NOMO-1 (cell line): ENCODE results near the gene ARHGAP30.
"Not testable (repeated sequence)": the region's sequence is repeated elsewhere in the genome, so short reads cannot be mapped to it uniquely, and the experiment has no call there.

ENCODE experiments used
- DNase-seq, 2 experiments: peaks; one replicate each; lab custom pipeline; 2025; ENCODE audit not compliant: unreplicated experiment in 2 of 2; lab: John Stamatoyannopoulos, UW

Gene ARHGAP30

DNA sequence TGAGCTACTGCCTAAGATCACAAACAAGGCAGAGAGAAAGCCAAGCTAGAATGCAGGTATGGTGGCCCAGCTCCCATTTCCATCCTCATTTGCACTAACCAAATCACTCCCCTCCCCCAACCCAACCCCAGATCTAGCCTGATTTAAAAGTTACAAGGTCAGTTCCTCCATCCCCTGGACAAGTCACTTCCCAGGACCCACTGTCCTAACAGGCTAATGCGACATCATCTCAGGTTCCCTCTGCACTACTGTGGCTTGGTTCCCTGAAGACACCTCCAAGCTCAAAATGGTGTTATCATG lies 51.1 kb downstream of the ARHGAP30 start:
- DNase-seq: no peak

DNA sequence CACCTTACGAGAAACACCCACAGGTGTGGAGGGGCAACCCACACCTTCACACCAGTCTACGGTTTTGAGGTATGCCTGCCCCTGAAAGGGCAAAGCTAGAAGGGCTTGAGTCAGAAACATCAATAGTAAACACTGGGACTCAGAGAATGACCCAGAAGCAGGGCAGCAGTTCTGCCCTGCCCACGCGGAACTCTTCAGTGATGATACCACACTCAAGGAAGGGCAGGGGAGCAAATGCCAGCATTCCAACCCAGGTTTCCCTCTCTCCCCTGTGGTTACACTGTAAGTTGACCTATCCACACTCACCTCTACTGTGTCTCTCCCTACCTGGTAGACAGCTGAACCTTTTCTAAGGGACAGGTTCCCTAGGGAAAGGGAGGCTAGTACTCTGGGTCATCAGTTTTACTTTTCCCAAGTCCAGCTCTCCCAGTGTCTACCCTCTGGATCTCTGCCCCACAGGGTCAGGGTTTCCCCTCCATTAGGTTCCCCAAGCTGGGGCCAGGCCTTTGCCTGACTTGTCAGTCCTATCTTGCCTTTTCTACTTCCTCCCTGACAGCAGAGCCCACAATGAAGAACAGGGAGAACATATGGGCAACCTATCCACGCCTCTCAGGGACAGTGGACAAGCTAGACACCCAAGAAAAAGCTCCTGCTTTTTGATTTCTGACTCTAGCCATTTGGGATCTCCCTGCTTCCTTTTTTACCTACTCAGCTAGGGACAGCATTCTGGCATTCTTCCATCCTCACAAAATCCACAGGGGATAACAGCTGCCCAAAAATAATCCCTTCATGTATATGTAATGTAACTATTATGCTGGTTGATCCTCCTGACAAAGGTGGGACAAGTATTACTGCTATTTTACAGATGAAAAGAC lies 51.7 kb downstream of the ARHGAP30 start:
- no peak for DNase-seq

DNA sequence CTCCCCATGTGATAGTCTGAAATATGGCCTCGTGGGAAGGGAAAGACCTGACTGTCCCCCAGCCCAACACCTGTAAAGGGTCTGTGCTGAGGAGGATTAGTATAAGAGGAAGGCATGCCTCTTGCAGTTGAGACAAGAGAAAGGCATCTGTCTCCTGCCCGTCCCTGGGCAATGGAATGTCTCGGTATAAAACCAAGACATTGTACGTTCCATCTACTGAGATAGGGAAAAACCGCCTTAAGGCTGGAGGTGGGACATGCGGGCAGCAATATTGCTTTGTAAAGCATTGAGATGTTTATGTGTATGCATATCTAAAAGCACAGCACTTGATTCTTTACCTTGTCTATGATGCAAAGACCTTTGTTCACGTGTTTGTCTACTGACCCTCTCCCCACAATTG lies 52.5 kb downstream of the ARHGAP30 start:
- DNase-seq: not testable (repeated sequence)

DNA sequence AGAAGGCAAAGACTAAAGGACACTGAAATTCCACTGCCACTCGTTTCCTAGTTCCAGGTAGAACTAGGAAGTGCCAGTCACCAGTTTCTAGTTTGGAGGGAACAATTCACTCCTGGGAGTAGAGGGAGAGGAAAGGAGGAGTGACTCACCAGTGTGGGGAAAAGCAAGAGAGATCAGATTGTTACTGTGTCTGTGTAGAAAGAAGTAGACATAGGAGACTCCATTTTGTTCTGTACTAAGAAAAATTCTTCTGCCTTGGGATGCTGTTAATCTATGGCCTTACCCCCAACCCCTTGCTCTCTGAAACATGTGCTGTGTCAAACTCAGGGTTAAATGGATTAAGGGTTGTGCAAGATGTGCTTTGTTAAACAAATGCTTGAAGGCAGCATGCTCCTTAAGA lies 53.0 kb downstream of the ARHGAP30 start:
- not testable (repeated sequence) for DNase-seq

DNA sequence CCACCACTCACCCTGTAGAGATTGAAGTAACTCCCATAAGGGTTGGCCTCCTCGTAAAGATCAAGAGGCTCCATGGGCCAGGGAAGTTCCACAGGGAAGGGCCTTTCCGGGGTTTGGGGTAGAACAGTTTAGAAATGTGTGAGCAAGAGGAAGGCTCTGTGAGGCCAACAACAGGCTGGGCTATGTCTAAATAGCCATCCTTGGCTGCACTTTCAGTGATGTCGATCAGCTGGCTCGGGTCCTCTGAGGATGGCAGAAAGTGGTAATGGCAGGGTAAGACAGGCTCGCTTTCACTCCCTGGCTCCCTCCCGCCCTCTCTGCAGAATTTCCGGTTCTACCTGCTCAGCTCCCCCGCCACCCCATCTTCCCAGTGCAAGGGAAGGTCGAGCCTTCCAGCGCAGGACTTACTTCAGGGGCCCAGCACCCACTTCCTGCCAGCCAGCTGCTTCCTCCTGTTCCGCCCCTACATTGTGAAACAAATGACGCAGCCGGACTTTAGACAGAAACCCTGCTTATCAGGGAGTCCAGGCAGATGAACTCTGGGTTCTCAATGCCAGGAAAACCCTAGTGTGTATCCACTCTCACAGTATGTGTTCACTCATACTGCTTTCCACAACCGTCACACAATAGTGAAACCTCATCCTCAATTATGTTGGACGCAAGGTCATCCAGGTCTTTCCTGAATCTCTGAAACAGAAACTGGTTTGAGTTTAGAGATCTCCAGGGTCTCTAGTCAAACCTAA lies 56.0 kb downstream of the ARHGAP30 start:
- DNase-seq: peak; percentile 84 to 94

DNA sequence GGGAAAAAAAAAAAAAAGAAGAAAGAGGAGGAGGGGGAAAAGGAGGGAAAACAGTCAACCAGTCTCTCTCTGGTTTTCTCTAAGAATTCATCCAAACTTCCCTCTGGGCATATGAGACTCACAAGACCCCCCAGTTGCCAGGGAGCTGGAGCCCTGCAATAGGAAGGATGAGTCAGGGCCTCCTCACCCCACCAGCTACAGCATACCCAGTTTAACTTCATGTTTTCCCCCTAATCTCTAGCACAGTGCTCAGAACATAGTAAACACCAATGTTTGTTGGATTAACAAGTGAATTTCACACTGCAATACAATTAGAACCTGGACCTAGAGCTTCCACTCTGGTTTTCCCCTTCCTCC lies 56.6 kb downstream of the ARHGAP30 start:
- no peak for DNase-seq

DNA sequence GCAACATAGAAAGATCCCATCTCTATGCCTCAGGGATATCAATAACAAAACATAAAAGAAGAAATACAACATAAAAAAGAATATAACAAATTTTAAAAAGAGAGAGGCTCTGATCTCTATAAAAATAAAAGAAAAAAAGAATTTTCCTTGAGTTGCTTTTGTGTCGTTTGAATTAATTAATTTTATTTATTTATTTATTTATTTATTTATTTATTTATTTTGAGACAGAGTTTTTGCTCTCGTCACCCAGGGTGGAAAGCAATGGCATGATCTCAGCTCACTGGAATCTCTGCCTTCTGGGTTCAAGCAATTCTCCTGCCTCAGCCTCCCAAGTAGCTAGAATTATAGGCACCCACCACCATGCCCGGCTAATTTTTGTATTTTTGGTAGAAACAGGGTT lies 57.3 kb downstream of the ARHGAP30 start:
- DNase-seq: no peak

DNA sequence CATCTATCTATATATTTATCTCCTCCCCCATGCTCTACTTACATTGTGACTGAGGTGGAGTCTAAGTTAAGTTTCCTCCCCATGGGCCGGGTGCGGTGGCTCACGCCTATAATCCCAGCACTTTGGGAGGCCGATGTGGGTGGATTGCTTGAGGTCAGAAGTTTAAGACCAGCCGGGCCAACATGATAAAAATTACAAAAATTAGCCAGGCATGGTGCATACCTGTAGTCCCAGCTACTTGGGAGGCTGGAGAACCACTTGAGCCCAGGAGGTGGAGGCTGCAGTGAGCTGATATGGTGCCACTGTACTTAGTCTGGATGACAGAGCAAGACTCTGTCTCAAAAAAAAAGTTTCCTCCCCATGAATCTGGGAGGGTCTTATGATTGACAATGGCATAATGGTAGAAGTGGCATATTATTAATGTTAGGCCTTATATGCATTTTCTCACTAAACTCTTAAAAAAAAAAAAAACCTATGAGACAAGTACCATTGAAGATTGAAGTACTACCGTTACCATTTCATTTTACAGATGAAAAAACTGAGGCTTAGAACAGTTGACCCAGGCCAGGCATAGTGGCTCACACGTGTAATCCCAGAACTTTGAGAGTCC lies 60.0 kb downstream of the ARHGAP30 start:
- DNase-seq: no peak

DNA sequence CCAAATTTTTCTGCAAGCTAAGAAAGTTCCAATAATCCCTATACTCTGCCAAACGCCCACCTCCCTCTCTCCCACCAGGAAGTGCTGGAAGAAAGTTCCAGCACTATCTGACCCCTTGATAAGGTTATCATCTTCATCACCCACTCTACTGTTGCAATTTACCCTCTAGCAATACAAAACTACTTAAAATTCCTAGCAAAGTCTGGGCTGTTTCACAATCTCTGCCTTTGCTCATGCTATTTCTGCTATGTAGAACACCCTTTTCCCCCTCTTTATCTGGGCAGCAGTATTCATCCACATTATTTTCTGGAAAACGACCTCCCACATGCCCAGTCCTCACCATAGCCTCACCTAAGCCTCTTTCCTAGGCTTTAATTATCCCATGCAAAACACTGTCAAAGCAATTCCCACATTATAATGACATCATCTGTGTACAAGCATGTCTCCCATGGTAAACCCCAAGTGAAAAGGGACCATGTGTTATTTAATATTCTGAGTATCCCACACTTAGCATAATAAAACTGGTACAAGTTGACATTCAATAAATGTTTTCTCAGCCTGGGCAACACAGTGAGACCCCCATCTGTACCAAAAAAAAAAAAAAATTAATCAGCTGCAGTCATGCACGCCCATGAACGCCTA lies 60.7 kb downstream of the ARHGAP30 start:
- no peak for DNase-seq

DNA sequence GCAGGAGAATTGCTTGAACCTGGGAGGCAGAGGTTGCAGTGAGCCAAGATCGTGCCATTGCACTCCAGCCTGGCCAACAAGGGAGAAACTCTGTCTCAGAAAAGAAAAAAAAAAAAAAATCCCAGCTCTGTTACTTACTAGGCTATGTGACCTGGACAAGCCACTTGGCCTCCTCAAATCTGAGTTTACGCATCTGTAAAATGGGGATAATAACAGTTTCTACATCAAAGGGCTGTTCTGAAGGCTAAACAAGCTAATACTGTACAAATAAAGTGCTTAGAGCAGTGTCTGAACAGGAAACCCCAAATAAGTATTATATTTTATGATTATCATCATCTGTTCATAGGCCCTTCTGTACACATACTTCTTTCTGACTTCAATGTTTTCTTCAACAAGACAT lies 62.3 kb downstream of the ARHGAP30 start:
- no peak for DNase-seq

DNA sequence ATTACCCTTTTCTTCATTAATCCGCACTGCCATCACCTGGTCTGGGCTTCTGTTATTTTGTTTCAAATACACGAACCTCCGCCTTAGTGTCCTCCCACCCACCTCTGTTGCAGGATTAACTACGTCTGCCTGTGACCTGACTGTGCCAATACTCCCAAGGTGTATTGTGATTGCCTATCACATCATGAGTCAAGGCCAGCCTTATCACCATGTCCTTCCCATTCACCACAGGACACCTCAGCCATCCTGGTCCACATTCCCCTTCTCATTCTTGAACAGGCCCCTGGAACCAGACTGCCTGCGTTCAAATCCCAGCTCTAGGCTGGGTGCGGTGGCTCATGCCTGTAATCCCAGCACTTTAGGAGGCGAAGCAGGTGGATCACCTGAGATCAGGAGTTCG lies 63.1 kb downstream of the ARHGAP30 start:
- DNase-seq: no peak

DNA sequence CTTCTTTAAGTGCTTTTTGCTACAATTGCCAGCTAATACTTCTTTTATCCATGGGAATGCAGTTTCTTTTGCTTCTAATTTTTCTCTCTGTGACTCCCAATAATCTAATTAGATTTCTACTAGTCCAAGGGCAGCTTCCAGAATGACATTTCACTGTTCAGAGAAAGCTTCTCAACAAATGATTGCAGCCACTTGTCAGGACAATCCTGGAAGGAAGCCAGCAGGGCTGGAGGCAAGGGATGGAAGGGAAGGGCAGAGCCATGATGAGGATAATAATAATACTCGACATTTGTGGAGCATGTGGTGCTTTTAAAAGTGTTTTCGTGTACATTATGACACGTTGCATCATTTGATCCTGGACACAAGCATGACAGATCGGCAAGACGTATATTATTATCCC lies 68.2 kb downstream of the ARHGAP30 start:
- peak in 1 of 2 experiments; percentile 33 for DNase-seq

DNA sequence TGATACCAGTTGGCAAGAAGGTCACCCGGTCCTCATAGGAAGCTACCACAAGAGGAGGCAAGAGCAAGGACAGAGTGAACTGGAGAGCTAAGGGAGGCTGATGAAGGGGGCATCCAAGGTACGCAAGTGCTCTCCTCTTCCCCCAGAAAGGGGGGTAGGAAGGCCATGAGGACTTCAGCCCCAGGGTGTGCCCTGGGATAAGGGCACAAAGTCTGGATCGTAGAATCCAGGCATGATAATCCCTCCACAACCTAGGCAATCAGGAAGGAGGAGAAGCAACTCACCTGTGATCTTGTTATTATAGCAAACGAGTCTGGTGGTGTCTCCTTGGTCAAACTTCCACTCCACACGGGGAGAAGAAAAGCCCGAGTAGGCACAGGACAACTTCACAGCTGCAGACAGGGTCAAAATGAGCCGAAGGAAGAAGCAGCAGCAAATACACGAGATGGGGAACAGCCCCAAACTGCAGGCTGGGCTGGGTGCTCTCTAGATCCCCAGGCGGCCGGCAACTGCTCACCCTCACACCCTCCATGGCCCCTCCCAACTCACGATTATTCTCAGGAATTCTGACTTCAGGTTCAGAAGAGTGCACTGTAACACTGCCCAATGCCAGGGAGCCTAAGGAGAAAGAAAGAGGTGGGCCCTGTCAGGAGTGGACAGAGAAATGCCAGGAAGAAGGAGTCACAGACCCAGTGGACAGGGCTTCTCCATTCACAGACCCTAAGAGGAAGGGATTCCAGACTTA lies 68.8 kb downstream of the ARHGAP30 start:
- no peak for DNase-seq

DNA sequence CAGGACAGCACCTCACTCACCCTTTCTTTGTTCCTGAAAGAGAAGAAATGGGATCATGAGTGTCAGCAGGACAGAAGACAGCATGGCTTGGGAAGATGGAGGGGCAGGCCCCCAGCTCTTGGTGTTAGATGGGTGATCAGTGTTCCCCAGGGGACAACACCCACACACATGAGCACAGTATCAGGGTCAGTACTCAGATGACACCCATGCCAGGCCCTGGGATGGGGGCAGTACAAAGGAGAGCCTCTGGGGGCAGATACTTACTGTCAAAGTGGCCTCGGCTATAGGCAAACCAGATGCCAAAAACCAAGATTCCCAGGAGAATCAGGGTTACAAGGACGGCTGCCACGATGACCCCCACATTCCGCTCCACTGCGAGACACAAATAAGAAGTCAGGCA lies 70.3 kb downstream of the ARHGAP30 start:
- no peak for DNase-seq

DNA sequence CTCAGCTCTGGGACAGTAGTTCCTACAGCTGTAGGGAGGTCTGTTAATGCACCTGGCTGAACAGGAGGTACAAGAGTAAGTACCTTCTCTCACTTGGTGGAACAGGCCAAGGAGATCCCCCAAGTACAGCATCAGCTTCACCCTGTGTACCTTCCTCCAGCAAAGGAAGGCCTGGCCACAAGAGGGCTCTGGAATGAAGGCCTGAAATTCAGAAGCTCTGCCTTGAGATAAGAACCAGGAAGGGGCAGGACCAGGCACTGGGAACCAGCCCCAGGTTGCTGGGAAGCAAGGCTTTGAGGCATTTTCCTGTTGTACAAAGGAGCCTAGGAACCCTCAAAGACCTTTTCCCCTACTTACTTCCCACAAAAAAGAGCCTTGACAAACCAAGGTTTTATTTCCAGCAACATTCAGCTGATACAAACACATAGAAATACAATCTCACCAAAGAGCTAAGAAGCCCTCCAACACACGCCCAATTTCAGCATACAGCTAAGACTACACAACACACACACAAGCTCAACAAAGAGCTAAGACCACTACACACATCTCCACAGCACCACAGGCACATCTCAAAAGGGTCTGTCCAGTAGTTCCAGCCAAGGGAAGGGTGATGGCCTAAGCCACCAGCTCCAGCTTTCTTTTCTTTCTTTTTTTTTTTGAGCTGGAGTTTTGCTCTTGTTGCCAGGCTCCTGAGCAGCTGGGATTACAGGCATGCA lies 72.2 kb downstream of the ARHGAP30 start:
- DNase-seq: peak in 1 of 2 experiments; percentile 42
